ENCODE results near the gene GMDS.

GMDS gene

DNA sequence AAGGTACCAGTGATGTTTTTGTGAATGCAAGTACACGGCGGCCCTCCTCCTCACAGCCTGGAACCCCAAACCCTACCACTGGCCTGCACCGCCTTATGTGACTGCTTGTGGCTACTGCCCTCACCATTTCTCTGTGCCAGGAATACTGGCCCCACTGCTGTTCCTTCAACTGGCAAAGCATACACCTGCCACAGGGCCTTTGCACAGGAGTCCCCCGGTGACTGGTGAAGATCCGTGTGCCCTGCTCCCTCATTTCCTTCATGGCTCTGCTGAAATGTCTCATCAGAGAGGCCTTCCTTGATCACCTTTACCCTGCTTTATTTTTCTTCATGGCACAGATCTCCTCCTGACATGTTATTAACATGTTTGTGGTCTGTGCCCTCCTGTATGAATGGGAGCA is 581.9 kb downstream of the GMDS start:
- no CpG with 5 or more reads among the region's 5 CpGs for WGBS (ENCODE audit: insufficient coverage, insufficient read length)
- DNase-seq (ENCODE audit: low read depth, low spot score) = no peak
- no peaks in the 10 kb centered on the region for H3K9me3 ChIP-seq (ENCODE audit: control insufficient read depth, insufficient read depth, low read length)
- H3K27ac ChIP-seq (ENCODE audit: low read length) = no peak overlapping the region
- H3K4me3 ChIP-seq (ENCODE audit: low read length) = no peak overlapping the region
- no peaks in the 10 kb centered on the region for H3K36me3 ChIP-seq (ENCODE audit: control insufficient read depth, insufficient read depth, low read length)
- no peaks in the 10 kb centered on the region for H3K4me1 ChIP-seq (ENCODE audit: control insufficient read depth, insufficient read depth, low read length)
- H3K27me3 ChIP-seq (ENCODE audit: control insufficient read depth, insufficient read depth, low read length) = no peaks in the 10 kb centered on the region

DNA sequence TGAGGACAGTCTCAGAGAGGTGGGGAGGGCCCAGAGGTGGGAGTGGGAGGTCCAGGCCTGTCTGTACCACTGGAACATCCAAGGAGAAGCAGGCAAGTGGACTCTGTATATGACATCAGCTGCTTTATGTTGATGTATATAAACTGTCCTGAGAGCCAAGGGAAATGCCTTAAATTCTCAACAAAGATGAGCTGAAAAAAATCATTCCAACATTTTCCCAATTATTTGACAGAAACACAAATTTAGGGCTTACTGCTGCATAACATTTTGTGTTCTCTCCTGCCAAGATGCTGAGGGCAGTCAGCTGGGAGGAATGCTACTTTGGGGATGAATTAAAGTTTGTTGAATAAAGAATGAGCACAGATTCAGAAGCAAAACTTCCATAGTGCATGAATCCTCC is 582.9 kb downstream of the GMDS start:
- no peak overlapping the region for H3K27ac ChIP-seq (ENCODE audit: low read length)
- no peaks in the 10 kb centered on the region for H3K4me1 ChIP-seq (ENCODE audit: control insufficient read depth, insufficient read depth, low read length)
- no peaks in the 10 kb centered on the region for H3K9me3 ChIP-seq (ENCODE audit: control insufficient read depth, insufficient read depth, low read length)
- no peak for DNase-seq (ENCODE audit: low read depth, low spot score)
- no peaks in the 10 kb centered on the region for H3K27me3 ChIP-seq (ENCODE audit: control insufficient read depth, insufficient read depth, low read length)
- H3K4me3 ChIP-seq (ENCODE audit: low read length) = no peak overlapping the region
- H3K36me3 ChIP-seq (ENCODE audit: control insufficient read depth, insufficient read depth, low read length) = no peaks in the 10 kb centered on the region

DNA sequence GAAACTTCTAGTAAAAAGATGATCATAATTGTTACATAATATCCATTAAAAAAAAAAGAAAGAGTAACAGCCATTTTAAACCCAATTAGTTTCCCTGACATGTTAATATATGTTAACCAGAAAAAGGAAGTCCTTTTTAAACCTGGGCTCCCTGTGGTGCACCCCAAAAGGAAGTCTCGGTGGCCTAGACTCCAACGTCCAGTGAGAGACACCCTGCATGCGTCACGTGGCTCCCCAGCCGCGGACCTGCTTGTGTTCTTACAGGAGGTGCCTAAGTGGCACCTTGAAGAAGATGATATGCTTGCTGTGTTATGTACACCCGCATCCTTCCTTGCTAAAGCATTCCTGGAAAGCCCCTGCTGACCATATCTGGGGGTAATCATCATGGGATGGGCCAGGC is 585.6 kb downstream of the GMDS start:
- Histone ChIP-seq H3K36me3 (ENCODE audit: control insufficient read depth, insufficient read depth, low read length) (no peaks in the 10 kb centered on the region), H3K4me1 (ENCODE audit: control insufficient read depth, insufficient read depth, low read length) (no peaks in the 10 kb centered on the region), H3K9me3 (ENCODE audit: control insufficient read depth, insufficient read depth, low read length) (no peaks in the 10 kb centered on the region), H3K4me3 (ENCODE audit: low read length) (no peak overlapping the region), H3K27ac (ENCODE audit: low read length) (no peak overlapping the region), H3K27me3 (ENCODE audit: control insufficient read depth, insufficient read depth, low read length) (no peaks in the 10 kb centered on the region)
- DNase-seq (ENCODE audit: low read depth, low spot score) = no peak
- no CpG with 5 or more reads among the region's 7 CpGs for WGBS (ENCODE audit: insufficient coverage, insufficient read length)

DNA sequence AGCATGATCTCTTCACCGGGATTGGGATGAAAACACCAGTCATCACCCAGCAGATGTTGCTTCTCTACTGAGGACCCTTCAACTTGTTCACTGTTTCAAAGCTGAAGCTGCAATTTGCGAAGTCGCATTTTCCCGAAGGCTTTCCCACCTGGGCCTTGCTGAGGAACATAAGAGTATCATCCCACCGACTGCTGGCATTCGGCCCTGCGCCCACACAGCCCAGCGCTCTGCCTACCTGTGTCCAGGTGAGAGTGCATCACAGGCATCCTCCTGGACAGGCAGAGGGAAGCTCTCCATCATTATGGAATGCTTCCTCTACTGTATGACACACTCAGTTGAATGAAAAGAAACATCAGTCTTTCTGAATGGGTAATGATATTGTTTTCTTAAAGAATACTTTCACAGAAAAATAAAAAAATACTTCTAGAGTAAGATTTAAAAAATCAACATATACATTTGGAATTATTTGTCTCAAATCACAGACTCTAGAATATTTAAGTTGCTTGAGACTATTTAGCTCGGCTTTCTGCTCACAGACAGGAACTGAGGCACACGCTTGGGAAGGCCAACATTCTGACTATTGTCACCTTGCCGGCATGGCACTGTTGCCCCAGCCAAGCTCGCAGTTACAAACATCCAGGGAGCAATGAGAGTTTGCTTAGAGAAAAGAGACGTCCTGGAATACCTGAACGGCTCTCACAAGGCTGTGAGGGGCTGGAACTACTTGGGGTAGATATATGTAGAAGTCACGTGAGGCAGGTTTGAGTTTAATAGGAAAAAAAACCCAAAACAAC is 587.0 kb downstream of the GMDS start:
- Histone ChIP-seq H3K4me1 (ENCODE audit: control insufficient read depth, insufficient read depth, low read length) (no peaks in the 10 kb centered on the region), H3K36me3 (ENCODE audit: control insufficient read depth, insufficient read depth, low read length) (no peaks in the 10 kb centered on the region), H3K27ac (ENCODE audit: low read length) (no peak overlapping the region), H3K27me3 (ENCODE audit: control insufficient read depth, insufficient read depth, low read length) (no peaks in the 10 kb centered on the region), H3K9me3 (ENCODE audit: control insufficient read depth, insufficient read depth, low read length) (no peaks in the 10 kb centered on the region), H3K4me3 (ENCODE audit: low read length) (no peak overlapping the region)
- no CpG with 5 or more reads among the region's 15 CpGs for WGBS (ENCODE audit: insufficient coverage, insufficient read length)
- no peak for DNase-seq (ENCODE audit: low read depth, low spot score)

DNA sequence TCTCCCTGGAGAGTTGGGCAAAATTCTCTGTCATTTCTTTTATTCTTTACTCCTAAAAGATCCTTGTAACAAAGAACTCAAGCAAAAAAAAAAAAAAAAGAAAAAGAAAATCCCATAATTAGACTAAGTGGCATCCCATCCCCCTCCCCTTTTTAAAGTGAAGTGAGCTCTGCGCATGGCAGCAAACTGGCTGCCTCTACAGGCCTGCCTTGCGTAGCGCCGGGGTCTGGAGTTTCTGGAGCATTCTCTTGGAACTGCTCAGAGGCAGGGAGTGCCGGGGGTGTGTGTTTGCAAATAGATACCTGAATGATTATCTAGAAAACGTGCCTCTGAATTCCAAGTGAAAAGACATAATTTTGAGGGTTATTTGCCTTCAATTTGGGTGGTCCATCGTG is 587.6 kb downstream of the GMDS start:
- H3K4me3 ChIP-seq (ENCODE audit: low read length) = no peak overlapping the region
- no peaks in the 10 kb centered on the region for H3K27me3 ChIP-seq (ENCODE audit: control insufficient read depth, insufficient read depth, low read length)
- WGBS (ENCODE audit: insufficient coverage, insufficient read length) = no CpG with 5 or more reads among the region's 7 CpGs
- DNase-seq (ENCODE audit: low read depth, low spot score) = no peak
- no peaks in the 10 kb centered on the region for H3K4me1 ChIP-seq (ENCODE audit: control insufficient read depth, insufficient read depth, low read length)
- no peaks in the 10 kb centered on the region for H3K9me3 ChIP-seq (ENCODE audit: control insufficient read depth, insufficient read depth, low read length)
- H3K36me3 ChIP-seq (ENCODE audit: control insufficient read depth, insufficient read depth, low read length) = no peaks in the 10 kb centered on the region
- no peak overlapping the region for H3K27ac ChIP-seq (ENCODE audit: low read length)

DNA sequence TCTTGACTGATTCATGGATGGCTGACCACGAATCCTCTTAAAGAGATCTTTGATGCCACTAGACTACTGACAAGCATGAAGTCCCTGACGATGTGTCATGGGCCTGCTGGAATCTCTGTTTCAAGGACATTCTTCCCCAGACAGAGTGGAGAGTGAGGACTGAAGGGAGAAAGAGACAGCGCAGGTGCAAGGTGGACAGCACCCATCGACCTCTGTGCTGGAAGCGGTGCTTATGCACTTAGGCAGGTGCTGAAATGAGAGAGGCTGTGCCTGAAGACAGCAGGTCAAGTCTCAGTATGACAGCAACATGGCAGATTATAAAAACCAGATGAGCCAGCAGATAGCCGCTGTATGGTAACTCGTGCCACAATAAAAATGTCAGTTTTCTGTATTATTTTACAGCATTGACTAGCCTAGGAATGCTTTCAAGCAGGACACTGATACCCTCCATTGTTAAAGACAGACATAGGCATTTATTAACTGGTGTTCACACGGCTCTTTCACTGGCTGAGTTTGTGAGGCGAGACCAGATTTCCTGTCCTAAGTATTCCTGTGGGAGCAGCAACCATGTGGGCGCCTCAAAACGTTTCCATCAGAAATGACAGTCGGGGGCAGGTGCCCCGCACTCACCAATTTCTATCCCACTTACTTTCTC is 588.2 kb downstream of the GMDS start:
- DNase-seq (ENCODE audit: low read depth, low spot score) = no peak
- no peaks in the 10 kb centered on the region for H3K27me3 ChIP-seq (ENCODE audit: control insufficient read depth, insufficient read depth, low read length)
- no peak overlapping the region for H3K27ac ChIP-seq (ENCODE audit: low read length)
- H3K4me3 ChIP-seq (ENCODE audit: low read length) = no peak overlapping the region
- H3K36me3 ChIP-seq (ENCODE audit: control insufficient read depth, insufficient read depth, low read length) = no peaks in the 10 kb centered on the region
- no peaks in the 10 kb centered on the region for H3K9me3 ChIP-seq (ENCODE audit: control insufficient read depth, insufficient read depth, low read length)
- no peaks in the 10 kb centered on the region for H3K4me1 ChIP-seq (ENCODE audit: control insufficient read depth, insufficient read depth, low read length)
- WGBS (ENCODE audit: insufficient coverage, insufficient read length) = no CpG with 5 or more reads among the region's 13 CpGs

DNA sequence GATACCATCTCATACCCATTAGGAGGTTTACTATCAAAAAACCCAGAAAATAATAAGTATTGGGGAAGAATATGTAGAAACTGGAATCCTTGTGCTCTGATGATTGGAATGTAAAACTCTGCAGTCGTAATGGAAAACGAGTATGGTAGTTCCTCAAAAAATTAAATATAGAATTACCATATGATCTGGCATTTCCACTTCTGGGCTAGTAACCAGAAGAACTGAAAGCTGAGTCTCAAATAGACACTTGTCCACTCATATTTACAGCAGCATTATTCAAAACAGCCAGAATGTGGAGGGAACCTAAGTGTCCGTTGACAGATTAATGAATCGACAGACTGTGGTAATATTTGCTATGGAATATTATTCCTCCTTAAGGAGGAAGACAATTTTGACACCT is 591.4 kb downstream of the GMDS start:
- no peaks in the 10 kb centered on the region for H3K4me1 ChIP-seq (ENCODE audit: control insufficient read depth, insufficient read depth, low read length)
- no peak overlapping the region for H3K4me3 ChIP-seq (ENCODE audit: low read length)
- no peak for DNase-seq (ENCODE audit: low read depth, low spot score)
- no peaks in the 10 kb centered on the region for H3K9me3 ChIP-seq (ENCODE audit: control insufficient read depth, insufficient read depth, low read length)
- no peak overlapping the region for H3K27ac ChIP-seq (ENCODE audit: low read length)
- H3K36me3 ChIP-seq (ENCODE audit: control insufficient read depth, insufficient read depth, low read length) = no peaks in the 10 kb centered on the region
- no peaks in the 10 kb centered on the region for H3K27me3 ChIP-seq (ENCODE audit: control insufficient read depth, insufficient read depth, low read length)
- no CpG with 5 or more reads among the region's 4 CpGs for WGBS (ENCODE audit: insufficient coverage, insufficient read length)

DNA sequence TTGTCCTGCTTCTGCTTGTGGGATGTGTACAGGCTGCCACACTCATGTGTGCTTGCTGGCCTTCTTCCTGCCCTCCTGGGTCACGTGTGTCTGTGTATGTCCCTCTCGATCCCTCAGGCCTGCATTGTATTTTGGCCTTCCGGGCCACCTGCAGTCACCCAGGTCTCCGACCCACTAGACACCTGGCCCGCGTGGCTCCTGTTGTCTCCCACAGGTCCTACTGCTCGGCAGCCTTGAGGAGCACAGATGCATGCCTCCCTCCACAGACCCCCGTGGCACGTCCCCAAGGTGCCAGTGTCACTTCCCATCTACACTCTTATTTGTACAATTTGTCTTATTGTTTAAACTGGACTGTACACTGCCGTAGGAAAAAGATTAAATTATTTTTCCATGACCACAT is 592.6 kb downstream of the GMDS start:
- no peaks in the 10 kb centered on the region for H3K4me1 ChIP-seq (ENCODE audit: control insufficient read depth, insufficient read depth, low read length)
- no peak overlapping the region for H3K27ac ChIP-seq (ENCODE audit: low read length)
- H3K9me3 ChIP-seq (ENCODE audit: control insufficient read depth, insufficient read depth, low read length) = no peaks in the 10 kb centered on the region
- WGBS (ENCODE audit: insufficient coverage, insufficient read length) = no CpG with 5 or more reads among the region's 10 CpGs
- no peaks in the 10 kb centered on the region for H3K36me3 ChIP-seq (ENCODE audit: control insufficient read depth, insufficient read depth, low read length)
- no peak overlapping the region for H3K4me3 ChIP-seq (ENCODE audit: low read length)
- H3K27me3 ChIP-seq (ENCODE audit: control insufficient read depth, insufficient read depth, low read length) = no peaks in the 10 kb centered on the region
- DNase-seq (ENCODE audit: low read depth, low spot score) = no peak

DNA sequence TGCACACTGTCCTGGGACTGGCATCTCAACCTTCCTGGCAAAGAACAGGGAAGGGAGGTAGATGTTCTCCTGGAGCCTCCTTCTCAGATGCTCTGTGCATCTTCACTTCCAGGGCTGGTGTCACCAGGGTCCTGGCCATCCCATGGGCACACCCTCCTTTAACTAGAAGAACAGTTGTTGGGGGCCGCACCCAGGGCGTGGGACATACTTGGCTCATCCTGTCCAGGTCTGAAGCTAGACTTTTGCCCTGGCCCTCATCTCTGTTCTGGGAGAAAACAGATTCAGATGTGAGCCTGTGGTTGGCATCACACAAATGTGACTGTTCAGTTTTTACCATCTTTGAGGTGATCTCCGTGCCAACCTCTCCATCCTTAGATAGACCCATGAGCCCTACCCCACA is 594.0 kb downstream of the GMDS start:
- Histone ChIP-seq H3K27ac (ENCODE audit: low read length) (no peak overlapping the region), H3K9me3 (ENCODE audit: control insufficient read depth, insufficient read depth, low read length) (no peaks in the 10 kb centered on the region), H3K27me3 (ENCODE audit: control insufficient read depth, insufficient read depth, low read length) (no peaks in the 10 kb centered on the region), H3K36me3 (ENCODE audit: control insufficient read depth, insufficient read depth, low read length) (no peaks in the 10 kb centered on the region), H3K4me3 (ENCODE audit: low read length) (no peak overlapping the region), H3K4me1 (ENCODE audit: control insufficient read depth, insufficient read depth, low read length) (no peaks in the 10 kb centered on the region)
- no peak for DNase-seq (ENCODE audit: low read depth, low spot score)
- no CpG with 5 or more reads among the region's 3 CpGs for WGBS (ENCODE audit: insufficient coverage, insufficient read length)

DNA sequence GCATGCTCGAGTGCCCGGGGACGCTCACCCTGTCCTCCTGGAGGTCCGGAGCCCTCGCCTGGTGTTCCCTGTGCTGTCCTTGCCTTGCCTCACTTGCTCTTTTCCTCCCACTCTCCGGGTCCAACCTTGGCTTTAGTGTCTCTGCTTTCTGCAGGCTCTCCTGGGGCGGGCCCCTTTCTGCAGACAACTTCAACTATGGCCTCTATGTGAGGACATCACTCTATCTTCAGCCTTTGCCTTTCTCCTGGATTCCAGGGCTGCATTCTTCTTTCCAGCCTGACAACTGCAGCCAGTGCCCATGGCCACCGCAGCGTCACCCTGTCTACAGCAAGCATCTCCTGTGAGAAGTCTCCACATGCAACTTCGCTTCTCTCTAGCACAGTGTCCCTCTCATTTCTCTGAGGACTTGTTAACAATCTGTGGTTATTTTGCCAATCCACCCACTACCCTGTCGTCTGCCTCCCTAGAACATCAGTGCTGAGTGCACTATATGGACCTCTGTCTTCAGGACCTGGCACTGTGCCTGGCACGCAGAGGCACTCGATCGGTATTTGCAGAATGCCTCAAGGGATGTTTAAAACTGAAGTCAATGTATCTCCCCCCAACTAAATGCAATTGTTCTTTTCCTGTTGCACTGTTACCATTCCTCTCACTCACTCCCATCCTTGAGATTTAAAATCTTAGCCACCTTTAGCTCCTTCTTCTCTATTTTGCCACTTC is 599.8 kb downstream of the GMDS start:
- Histone ChIP-seq H3K9me3 (ENCODE audit: control insufficient read depth, insufficient read depth, low read length) (no peaks in the 10 kb centered on the region), H3K4me1 (ENCODE audit: control insufficient read depth, insufficient read depth, low read length) (no peaks in the 10 kb centered on the region), H3K4me3 (ENCODE audit: low read length) (no peak overlapping the region), H3K36me3 (ENCODE audit: control insufficient read depth, insufficient read depth, low read length) (no peaks in the 10 kb centered on the region), H3K27ac (ENCODE audit: low read length) (no peak overlapping the region), H3K27me3 (ENCODE audit: control insufficient read depth, insufficient read depth, low read length) (no peaks in the 10 kb centered on the region)
- no CpG with 5 or more reads among the region's 14 CpGs for WGBS (ENCODE audit: insufficient coverage, insufficient read length)
- no peak for DNase-seq (ENCODE audit: low read depth, low spot score)
